Vagina (tissue), 2 donors: ENCODE results near the gene RAB1A. TPM values are rescaled to one million over a fixed set of nuclear protein-coding genes. Genes with fewer than 3 reads are reported as not detected.

Experiments used
- DNase-seq, 2 donors: peaks; one replicate each; pipeline ENCODE4 v3.0.0-alpha.2; 2017; ENCODE audit errors: extremely low spot score in 2 of 2
- H3K27ac ChIP-seq: fragments of 200-600 bp; sonication (generic); one replicate; pipeline ENCODE4 v1.5.1; 2019
- H3K27me3 ChIP-seq: fragments of 200-600 bp; sonication (generic); one replicate; pipeline ENCODE4 v1.5.1; 2019
- H3K36me3 ChIP-seq, 2 donors: fragments of 200-600 bp; sonication (generic); one replicate each; pipeline ENCODE4 v1.5.1; 2017 to 2019
- H3K4me1 ChIP-seq: fragments of 200-600 bp; sonication (generic); one replicate; pipeline ENCODE4 v1.5.1; 2019
- H3K4me3 ChIP-seq, 2 donors: fragments of 200-600 bp; sonication (generic); 1 replicate in 1 of 2; 2 replicates in 1 of 2; pipeline ENCODE4 v1.5.1; 2016 to 2019
- H3K9me3 ChIP-seq: fragments of 200-600 bp; sonication (generic); one replicate; pipeline ENCODE4 v1.5.1; 2019
- CTCF ChIP-seq, 3 experiments: fragments of 450-650 bp in 2 of 3; fragments of 200-600 bp in 1 of 3; sonication (generic) in 1 of 3; IDR thresholded peaks; one replicate each; pipeline ENCODE4 v1.5.1; 2017 to 2019; ENCODE audit warnings: antibody characterized with exemption in 3 of 3, mild to moderate bottlenecking in 2 of 3, moderate library complexity in 2 of 3
- POLR2A ChIP-seq, 2 donors: fragments of 450-650 bp; IDR thresholded peaks; one replicate each; pipeline ENCODE4 v1.6.1; 2017; ENCODE audit warnings: antibody characterized with exemption in 2 of 2, mild to moderate bottlenecking in 2 of 2, moderate library complexity in 2 of 2
- POLR2AphosphoS5 ChIP-seq, 2 donors: sonication (generic); formaldehyde crosslinking; IDR thresholded peaks; one replicate each; pipeline ENCODE4 v1.9.0; 2017; ENCODE audit warnings: antibody characterized with exemption in 2 of 2, mild to moderate bottlenecking in 2 of 2, low read depth in 1 of 2; ENCODE audit not compliant: insufficient read depth in 1 of 2
- intact Hi-C: fragments of 100-400 bp; cut with DNase I; formaldehyde crosslinking; loops from one replicate; pipeline ENCODE4 v1.15.1; 2023
- total RNA-seq: library from RNA; depleted of rRNA; stranded (reverse); fragments of >200 nt; gene quantifications from one replicate; pipeline ENCODE4 v1.2.3, GENCODE V29; 2016

RAB1A gene
- total RNA-seq, 1 donor from 2014 or later: 92.3 TPM

GRCh38 chr2:65061910-65062339 is 68.0 kb downstream of the RAB1A start:
- no peak for TF ChIP-seq CTCF (IDR thresholded peaks at IDR 0.05)
- peak in 1 of 2 donors; percentile 44 for TF ChIP-seq POLR2AphosphoS5 (IDR thresholded peaks at IDR 0.05; ENCODE audit: insufficient read depth in 1 of 2, low read depth in 1 of 2)
- H3K4me1 ChIP-seq: peaks cover 94% of the 10 kb centered on the region
- no peak for DNase-seq
- no peaks in the 10 kb centered on the region for H3K9me3 ChIP-seq
- H3K27ac ChIP-seq: peak overlapping the region; percentile 54
- H3K4me3 ChIP-seq: no peak overlapping the region
- intact Hi-C loops: no loop called here
- no peaks in the 10 kb centered on the region for H3K27me3 ChIP-seq
- H3K36me3 ChIP-seq: no peaks in the 10 kb centered on the region

DNA sequence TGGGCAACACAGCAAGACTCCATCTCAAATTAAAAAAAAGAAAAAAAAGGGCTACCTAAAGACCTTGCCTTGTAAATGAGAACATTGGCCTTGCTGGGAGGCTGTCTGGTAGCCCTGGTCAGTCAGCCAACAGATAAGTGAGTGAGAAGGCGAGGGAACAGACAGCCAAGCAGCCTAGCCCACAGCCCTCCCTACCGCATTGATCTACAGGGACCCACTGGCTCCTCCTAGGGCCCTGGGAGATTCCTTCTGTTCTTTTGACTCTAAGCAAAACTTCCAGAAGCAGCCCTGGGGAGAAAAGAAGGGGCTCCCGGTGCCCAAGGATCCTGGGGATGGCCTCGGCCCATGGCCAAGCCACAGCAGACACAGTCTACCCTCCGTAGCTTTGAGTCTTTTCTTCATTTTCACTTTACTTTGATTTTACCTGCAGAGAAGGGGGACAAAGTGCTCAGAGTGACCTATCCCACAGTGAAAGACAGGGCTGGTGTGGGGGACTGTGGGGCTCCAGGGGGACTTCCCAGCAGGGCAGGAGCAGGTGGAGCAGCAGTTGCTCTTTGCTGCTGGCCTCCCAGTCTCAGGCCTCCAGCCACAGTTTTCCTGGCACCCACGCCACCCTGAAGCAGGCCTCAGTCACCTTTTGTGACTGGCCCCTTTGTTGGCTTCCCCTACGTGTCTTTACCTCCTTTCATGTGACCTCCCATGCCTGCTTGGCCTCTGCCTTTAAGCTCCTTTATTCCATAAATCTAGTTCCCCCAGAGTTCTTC is 68.6 kb downstream of the RAB1A start:
- intact Hi-C loops: no loop called here
- Histone ChIP-seq H3K4me3 (no peak overlapping the region), H3K9me3 (no peaks in the 10 kb centered on the region), H3K36me3 (no peaks in the 10 kb centered on the region), H3K27ac (peak overlapping the region; percentile 54), H3K4me1 (peaks cover 94% of the 10 kb centered on the region), H3K27me3 (no peaks in the 10 kb centered on the region)
- no peak for DNase-seq
- TF ChIP-seq POLR2A (IDR thresholded peaks at IDR 0.05): no peak
- no peak for TF ChIP-seq POLR2AphosphoS5 (IDR thresholded peaks at IDR 0.05; ENCODE audit: insufficient read depth in 1 of 2, low read depth in 1 of 2)
- no peak for TF ChIP-seq CTCF (IDR thresholded peaks at IDR 0.05)

DNA sequence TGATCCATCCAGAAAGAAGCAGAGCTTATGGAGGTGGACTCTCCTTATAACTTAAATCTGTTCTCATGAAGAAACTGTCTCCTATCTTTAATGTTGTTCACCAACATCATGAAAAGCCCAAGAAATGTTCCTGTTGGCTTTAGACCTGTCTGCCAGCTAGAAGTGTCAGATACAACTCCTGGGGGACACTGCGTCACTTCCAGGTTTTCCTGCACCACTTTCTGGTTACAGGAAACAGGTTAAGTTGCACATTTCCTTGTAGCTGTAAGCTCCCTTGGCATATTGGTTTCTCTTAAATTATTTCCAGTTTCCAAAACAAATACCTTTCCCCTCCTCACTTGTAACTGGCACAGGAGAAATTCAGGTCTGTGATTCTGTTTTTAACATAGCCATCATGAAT is 70.8 kb downstream of the RAB1A start:
- TF ChIP-seq POLR2A (IDR thresholded peaks at IDR 0.05) (no peak), CTCF (IDR thresholded peaks at IDR 0.05) (no peak), POLR2AphosphoS5 (IDR thresholded peaks at IDR 0.05; ENCODE audit: insufficient read depth in 1 of 2, low read depth in 1 of 2) (peak in 1 of 2 donors; percentile 64)
- Histone ChIP-seq H3K27me3 (no peaks in the 10 kb centered on the region), H3K4me1 (peaks cover 79% of the 10 kb centered on the region), H3K9me3 (no peaks in the 10 kb centered on the region), H3K27ac (peak overlapping the region; percentile 94), H3K4me3 (no peak overlapping the region), H3K36me3 (no peaks in the 10 kb centered on the region)
- intact Hi-C loops: loop anchor here (5.0 to 10.0 kb wide), 2 partner anchors 73 to 376 kb away; partner anchors contain the start of genes RAB1A and SPRED2
- no peak for DNase-seq

GRCh38 chr2:65057391-65058052 is 72.4 kb downstream of the RAB1A start:
- Histone ChIP-seq H3K27me3 (no peaks in the 10 kb centered on the region), H3K9me3 (no peaks in the 10 kb centered on the region), H3K27ac (peak overlapping the region; percentile 94), H3K36me3 (no peaks in the 10 kb centered on the region), H3K4me3 (peak overlapping the region; percentile 65 to 82), H3K4me1 (peaks cover 64% of the 10 kb centered on the region)
- DNase-seq: no peak
- intact Hi-C loops: loop anchor here (5.0 to 10.0 kb wide), 2 partner anchors 75 to 377 kb away; partner anchors contain the start of genes RAB1A and SPRED2
- TF ChIP-seq POLR2AphosphoS5 (IDR thresholded peaks at IDR 0.05; ENCODE audit: insufficient read depth in 1 of 2, low read depth in 1 of 2): peak in 1 of 2 donors; percentile 34
- TF ChIP-seq CTCF (IDR thresholded peaks at IDR 0.05): no peak

GRCh38 chr2:65057054-65057375 is 72.9 kb downstream of the RAB1A start:
- no peak for DNase-seq
- Histone ChIP-seq H3K36me3 (no peaks in the 10 kb centered on the region), H3K27ac (peak overlapping the region; percentile 94), H3K9me3 (no peaks in the 10 kb centered on the region), H3K4me1 (peaks cover 59% of the 10 kb centered on the region), H3K4me3 (peak overlapping the region; percentile 65 to 82), H3K27me3 (no peaks in the 10 kb centered on the region)
- no peak for TF ChIP-seq POLR2A (IDR thresholded peaks at IDR 0.05)
- no peak for TF ChIP-seq POLR2AphosphoS5 (IDR thresholded peaks at IDR 0.05; ENCODE audit: insufficient read depth in 1 of 2, low read depth in 1 of 2)
- no peak for TF ChIP-seq CTCF (IDR thresholded peaks at IDR 0.05)
- intact Hi-C loops: loop anchor here (5.0 to 10.0 kb wide), 2 partner anchors 75 to 378 kb away; partner anchors contain the start of genes RAB1A and SPRED2
